ENCODE measurements around the gene FCN1. TPM values are rescaled to one million over a fixed set of nuclear protein-coding genes. Genes with fewer than 3 reads are reported as not detected.

FCN1 gene
- total RNA-seq, 1 experiment from 2014 or later = not detected

DNA sequence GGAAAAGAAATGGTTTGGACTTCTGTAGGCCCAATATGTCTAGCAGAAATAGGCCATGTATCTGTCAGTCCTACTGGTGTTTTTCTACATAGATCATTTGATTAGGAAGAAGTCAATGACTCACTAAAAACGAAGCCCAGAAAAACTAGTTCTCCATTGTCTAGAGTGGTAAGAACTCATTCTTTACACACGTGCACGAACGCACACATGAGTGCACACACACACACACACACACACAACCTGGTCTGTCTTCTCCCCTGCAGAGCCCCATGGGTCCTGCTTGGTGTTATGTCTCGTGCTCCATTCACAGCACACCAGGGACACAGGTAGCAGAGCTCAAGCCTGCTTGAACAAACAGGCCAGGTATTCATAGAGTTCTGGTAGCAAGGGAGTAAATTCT lies 14.9 kb upstream of the FCN1 start:
- ATAC-seq (no peak), DNase-seq (no peak)
- BruUV-seq (replicated peaks) = no TSS peak
- intact Hi-C loops (cut with micrococcal nuclease) = no loop called here
- H3K9me3 ChIP-seq (ENCODE audit: low read length) = no peaks in the 10 kb centered on the region
- TF ChIP-seq, protein P1, sequence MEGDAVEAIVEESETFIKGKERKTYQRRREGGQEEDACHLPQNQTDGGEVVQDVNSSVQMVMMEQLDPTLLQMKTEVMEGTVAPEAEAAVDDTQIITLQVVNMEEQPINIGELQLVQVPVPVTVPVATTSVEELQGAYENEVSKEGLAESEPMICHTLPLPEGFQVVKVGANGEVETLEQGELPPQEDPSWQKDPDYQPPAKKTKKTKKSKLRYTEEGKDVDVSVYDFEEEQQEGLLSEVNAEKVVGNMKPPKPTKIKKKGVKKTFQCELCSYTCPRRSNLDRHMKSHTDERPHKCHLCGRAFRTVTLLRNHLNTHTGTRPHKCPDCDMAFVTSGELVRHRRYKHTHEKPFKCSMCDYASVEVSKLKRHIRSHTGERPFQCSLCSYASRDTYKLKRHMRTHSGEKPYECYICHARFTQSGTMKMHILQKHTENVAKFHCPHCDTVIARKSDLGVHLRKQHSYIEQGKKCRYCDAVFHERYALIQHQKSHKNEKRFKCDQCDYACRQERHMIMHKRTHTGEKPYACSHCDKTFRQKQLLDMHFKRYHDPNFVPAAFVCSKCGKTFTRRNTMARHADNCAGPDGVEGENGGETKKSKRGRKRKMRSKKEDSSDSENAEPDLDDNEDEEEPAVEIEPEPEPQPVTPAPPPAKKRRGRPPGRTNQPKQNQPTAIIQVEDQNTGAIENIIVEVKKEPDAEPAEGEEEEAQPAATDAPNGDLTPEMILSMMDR (conservative IDR thresholded peaks at IDR 0.05; ENCODE audit: low read depth, low read length) = no peak
- TF ChIP-seq EZH2 (IDR thresholded peaks at IDR 0.05; ENCODE audit: low read length, unreplicated experiment) = no peak
- no peak for TF ChIP-seq EZH2phosphoT487 (IDR thresholded peaks at IDR 0.05; ENCODE audit: borderline replicate concordance, low read length)
- H3K9me2 ChIP-seq (replicated peaks; ENCODE audit: low read length) = no peaks in the 10 kb centered on the region
- no peak overlapping the region for H3K9ac ChIP-seq (ENCODE audit: low read length)
- no peaks in the 10 kb centered on the region for H4K20me1 ChIP-seq (ENCODE audit: low read length)
- no peaks in the 10 kb centered on the region for H3F3A ChIP-seq (ENCODE audit: low read length, unreplicated experiment)
- H3K79me2 ChIP-seq (ENCODE audit: low read length) = no peaks in the 10 kb centered on the region
- H3K4me1 ChIP-seq (ENCODE audit: insufficient read depth, low read length) = no peaks in the 10 kb centered on the region
- no peak overlapping the region for H2AFZ ChIP-seq (ENCODE audit: low read length)
- H3K27ac ChIP-seq (ENCODE audit: low read length) = no peak overlapping the region
- H3K27me3 ChIP-seq (ENCODE audit: low read length) = peaks cover 75% of the 10 kb centered on the region
- no peaks in the 10 kb centered on the region for H3K36me3 ChIP-seq (ENCODE audit: low read depth, low read length)
- no peak overlapping the region for H3K4me3 ChIP-seq (ENCODE audit: low read length)
- no peak overlapping the region for H3K4me2 ChIP-seq (ENCODE audit: low read length)
- CTCF ChIA-PET = no interaction called here
- POLR2A ChIA-PET (ENCODE audit: unreplicated experiment) = no interaction called here

DNA sequence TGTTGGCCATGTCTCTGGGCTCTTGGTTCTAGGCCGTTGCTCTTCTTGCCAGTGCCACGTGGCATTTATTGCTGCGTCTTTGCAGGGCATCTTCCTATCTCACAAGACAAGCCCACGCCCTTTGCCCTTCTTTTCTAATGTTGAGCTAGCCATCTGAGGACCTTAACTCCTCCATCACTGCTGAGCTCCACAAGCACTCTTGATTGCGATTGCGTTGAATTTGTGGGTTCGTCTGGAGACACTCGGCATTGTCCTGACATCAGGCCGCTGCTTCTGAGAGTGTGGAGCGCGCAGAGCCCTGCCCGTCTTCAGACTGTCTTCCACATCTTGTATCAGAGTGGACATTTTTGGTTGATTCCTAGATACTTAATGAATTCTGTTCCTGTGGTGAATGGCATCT lies 14.5 kb upstream of the FCN1 start:
- Histone ChIP-seq H3K4me1 (ENCODE audit: insufficient read depth, low read length) (no peaks in the 10 kb centered on the region), H3K4me2 (ENCODE audit: low read length) (no peak overlapping the region), H4K20me1 (ENCODE audit: low read length) (no peaks in the 10 kb centered on the region), H3K36me3 (ENCODE audit: low read depth, low read length) (no peaks in the 10 kb centered on the region), H3K27me3 (ENCODE audit: low read length) (peaks cover 71% of the 10 kb centered on the region), H2AFZ (ENCODE audit: low read length) (no peak overlapping the region), H3K79me2 (ENCODE audit: low read length) (no peaks in the 10 kb centered on the region), H3K9me3 (ENCODE audit: low read length) (no peaks in the 10 kb centered on the region), H3K27ac (ENCODE audit: low read length) (no peak overlapping the region), H3F3A (ENCODE audit: low read length, unreplicated experiment) (no peaks in the 10 kb centered on the region), H3K4me3 (ENCODE audit: low read length) (no peak overlapping the region), H3K9ac (ENCODE audit: low read length) (no peak overlapping the region), H3K9me2 (replicated peaks; ENCODE audit: low read length) (no peaks in the 10 kb centered on the region)
- BruUV-seq (replicated peaks) = no TSS peak
- POLR2A ChIA-PET (ENCODE audit: unreplicated experiment) = no interaction called here
- intact Hi-C loops (cut with micrococcal nuclease) = no loop called here
- DNase-seq = no peak
- TF ChIP-seq EZH2 (IDR thresholded peaks at IDR 0.05; ENCODE audit: low read length, unreplicated experiment) (no peak), EZH2phosphoT487 (IDR thresholded peaks at IDR 0.05; ENCODE audit: borderline replicate concordance, low read length) (no peak)
- TF ChIP-seq, protein P1 (conservative IDR thresholded peaks at IDR 0.05; ENCODE audit: low read depth, low read length) = no peak
- ATAC-seq = no peak
- CTCF ChIA-PET = no interaction called here

DNA sequence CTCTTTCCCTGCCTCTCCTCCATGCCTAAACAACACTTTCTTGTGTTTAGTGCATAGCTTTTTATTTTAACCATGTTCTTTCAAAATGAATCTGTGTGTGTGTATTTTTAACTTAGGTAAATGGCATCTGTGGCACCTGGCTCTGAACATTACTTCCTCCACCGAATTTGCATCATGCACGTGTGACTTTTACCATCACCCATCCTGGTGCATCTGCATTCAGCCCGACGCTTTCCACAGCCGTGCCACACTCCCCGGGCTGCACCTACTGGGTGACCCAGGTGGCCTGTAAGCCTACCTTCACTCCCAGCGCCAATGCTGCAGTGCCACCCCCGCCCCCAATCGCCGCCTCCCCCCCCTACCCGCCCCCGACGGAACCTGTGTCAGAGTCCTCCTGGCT lies 12.7 kb upstream of the FCN1 start:
- Histone ChIP-seq H3K9ac (ENCODE audit: low read length) (no peak overlapping the region), H3K9me2 (replicated peaks; ENCODE audit: low read length) (no peaks in the 10 kb centered on the region), H3K4me2 (ENCODE audit: low read length) (no peak overlapping the region), H3K4me3 (ENCODE audit: low read length) (no peak overlapping the region), H3K27ac (ENCODE audit: low read length) (no peak overlapping the region), H4K20me1 (ENCODE audit: low read length) (no peaks in the 10 kb centered on the region), H3K27me3 (ENCODE audit: low read length) (peaks cover 53% of the 10 kb centered on the region), H3F3A (ENCODE audit: low read length, unreplicated experiment) (no peaks in the 10 kb centered on the region), H2AFZ (ENCODE audit: low read length) (no peak overlapping the region), H3K4me1 (ENCODE audit: insufficient read depth, low read length) (no peaks in the 10 kb centered on the region), H3K36me3 (ENCODE audit: low read depth, low read length) (no peaks in the 10 kb centered on the region), H3K9me3 (ENCODE audit: low read length) (no peaks in the 10 kb centered on the region), H3K79me2 (ENCODE audit: low read length) (no peaks in the 10 kb centered on the region)
- TF ChIP-seq, protein P1 (conservative IDR thresholded peaks at IDR 0.05; ENCODE audit: low read depth, low read length) = no peak
- TF ChIP-seq EZH2phosphoT487 (IDR thresholded peaks at IDR 0.05; ENCODE audit: borderline replicate concordance, low read length) (no peak), EZH2 (IDR thresholded peaks at IDR 0.05; ENCODE audit: low read length, unreplicated experiment) (no peak)
- ATAC-seq (no peak), DNase-seq (no peak)
- POLR2A ChIA-PET (ENCODE audit: unreplicated experiment) = no interaction called here
- CTCF ChIA-PET = no interaction called here
- intact Hi-C loops (cut with micrococcal nuclease) = no loop called here
- BruUV-seq (replicated peaks) = no TSS peak
